HG02588 (cell line): Measurements from ENCODE around the gene MYO6.

Experiments
- ATAC-seq: cut with Tn5 transposase; IDR thresholded peaks from one replicate; pipeline ENCODE4 v1.9.1; 2021; ENCODE audit warnings: mild to moderate bottlenecking, moderate library complexity; ENCODE audit not compliant: unreplicated experiment

Gene MYO6

DNA sequence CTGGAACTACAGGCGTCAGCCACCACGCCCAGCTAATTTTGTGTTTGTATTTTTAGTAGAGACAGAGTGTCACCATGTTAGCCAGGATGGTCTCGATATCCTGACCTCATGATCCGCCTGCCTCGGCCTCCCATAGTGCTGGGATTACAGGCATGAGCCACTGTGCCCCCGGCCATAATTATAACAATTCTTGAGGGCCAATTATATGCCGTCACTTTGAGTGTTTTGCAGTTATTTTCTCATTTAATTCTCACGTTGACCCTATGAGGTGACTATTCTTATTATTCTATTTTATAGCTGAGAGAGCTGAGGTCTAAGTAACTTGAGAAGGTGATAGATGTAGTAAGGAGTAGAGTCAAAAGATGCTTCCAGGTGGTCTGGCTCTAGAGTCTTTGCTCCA is 13.0 kb downstream of the MYO6 start:
- ATAC-seq, result no peak

DNA sequence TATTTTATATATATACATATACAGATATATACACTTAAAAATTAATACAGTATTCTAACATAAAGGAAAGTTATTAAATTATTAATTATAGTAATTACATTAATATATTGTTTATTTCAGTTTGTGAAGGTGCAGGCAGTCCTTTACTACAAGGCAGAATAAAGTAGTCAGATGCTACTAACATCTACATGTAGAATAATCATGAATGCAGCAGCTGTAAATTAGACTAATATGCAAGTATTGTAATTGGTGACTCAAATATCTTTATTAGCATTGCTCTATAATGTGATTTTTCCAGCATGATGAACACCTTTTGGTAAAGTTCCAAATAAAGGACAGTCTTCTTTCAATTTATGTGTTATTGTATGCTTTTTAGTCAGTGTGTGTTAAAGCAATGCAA is 17.3 kb downstream of the MYO6 start:
- no peak for ATAC-seq

DNA sequence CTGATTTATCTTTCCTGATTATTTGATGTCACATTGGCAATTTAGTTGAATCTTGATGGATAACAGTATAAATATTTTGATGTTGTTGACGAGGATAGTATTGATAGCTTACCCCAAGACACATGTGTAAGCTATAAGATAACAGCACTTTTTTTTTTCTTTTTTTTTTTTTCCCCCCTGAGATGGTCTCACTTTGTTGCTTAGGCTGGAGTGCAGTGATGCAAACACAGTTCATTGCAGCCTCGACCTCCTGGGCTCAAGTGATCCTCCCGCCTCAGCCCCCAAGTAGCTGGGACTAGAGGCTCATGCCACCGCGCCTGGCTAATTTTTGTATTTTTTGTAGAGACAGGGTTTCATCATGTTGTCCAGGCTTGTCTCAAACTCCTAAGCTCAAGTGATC is 21.8 kb downstream of the MYO6 start:
- no peak for ATAC-seq

DNA sequence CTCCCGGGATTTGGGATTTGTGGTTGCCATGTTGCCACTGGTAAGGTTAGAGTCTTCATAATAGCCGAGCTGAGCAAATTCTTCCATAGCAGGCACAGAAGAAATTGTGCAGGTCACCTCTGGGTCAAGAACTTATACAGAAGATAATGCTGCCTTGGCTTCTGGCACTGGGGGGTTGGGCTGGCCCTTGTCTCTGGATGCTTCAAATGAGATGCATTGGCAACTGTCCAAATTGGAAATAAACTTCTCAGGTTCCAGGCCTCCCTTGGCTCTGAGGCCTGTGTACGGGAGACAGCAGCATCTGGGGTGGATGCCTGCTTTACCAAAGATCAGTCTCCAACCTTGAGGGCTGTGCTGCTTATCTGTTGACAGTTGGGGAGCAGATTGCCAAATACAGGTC is 26.2 kb downstream of the MYO6 start:
- ATAC-seq, result no peak

DNA sequence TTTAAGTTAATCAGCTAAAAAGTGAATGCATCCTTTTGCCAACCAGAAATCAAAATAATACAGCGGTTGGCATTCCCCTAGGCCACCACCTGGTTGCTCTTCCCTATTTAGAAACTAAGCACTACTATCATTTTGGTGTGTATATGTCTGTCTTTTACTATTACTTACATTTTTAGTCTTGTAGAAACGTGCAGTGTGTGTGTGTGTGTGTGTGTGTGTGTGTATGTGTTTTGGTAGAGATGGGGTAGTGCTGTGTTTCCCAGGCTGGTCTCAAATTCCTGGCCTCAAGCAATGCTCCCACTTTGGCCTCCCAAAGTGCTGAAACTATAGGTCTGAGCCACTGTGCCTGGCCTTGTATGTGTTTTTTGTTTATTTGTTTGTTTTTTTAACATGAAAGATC is 27.4 kb downstream of the MYO6 start:
- ATAC-seq, result no peak

DNA sequence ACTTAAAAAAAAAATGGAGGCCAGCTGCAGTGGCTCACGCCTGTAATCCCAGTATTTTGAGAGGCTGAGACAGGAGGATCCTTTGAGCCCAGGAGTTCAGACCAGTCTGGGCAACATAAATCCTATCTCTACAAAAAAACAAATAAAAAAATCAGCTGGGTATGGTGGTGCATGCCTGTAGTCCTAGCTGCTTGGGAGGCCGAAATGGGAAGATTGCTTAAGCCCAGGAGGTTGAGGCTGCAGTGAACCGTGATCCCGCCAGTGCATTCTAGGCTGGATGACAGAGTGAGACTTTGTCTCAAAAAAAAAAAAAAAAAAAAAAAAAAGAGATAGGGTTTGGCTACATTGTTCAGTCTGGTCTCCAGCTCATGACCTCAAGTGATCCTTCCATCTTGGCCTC is 29.7 kb downstream of the MYO6 start:
- ATAC-seq, result no peak

DNA sequence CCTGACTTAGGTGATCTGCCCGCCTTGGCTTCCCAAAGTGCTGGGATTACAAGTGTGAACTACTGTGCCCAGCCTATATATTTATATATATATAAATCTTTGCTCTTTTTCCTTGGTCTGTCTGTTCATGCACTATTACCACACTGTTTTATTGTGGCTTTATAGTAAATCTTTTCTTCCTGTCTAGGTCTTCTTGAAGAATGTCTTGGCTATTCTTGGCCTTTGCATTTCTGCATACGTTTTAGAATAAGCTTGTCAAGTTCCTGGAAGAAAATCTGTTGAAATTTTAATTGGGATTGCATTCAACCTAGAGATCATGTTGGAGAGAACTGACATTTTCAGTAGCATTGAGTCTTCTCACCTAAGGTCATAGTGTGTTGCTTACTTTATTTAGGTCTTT is 37.1 kb downstream of the MYO6 start:
- ATAC-seq, result no peak

DNA sequence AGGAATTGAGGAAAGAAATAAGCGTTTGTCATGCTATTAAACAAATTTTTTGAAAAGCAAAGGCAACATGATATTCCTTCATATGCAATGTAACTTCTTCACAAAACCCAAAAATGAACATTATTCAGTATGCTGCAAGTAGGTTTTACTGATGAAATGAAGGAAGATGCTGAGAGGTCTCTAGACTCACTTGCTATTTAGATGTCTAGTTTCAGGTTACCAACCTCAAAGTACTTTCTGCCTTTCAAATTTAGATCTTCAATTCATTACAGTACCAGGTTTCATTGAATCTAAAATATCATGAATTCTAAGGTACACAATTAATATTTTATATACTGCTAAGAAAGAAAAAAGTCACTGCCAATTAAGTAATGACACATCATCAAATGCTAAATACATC is 39.9 kb downstream of the MYO6 start:
- ATAC-seq, result no peak

DNA sequence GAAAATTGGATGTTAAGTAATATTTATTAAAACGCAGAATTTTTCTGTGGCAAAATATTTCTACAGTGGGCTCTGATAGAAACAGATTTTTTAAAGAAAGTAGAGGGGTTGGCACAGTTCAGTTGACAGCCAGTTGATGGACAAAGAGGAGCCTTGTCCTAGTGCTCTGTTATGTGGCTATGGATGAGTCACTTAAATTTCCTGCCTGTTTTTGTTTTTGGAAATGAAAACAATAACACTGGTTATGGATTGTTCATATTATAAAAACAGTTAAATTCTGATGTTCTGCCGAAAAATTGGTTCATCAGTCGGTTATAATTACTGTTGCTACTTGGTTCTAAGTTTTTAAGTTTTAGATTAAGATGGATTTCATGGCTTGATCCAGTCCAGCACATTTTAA is 42.8 kb downstream of the MYO6 start:
- ATAC-seq, result no peak

DNA sequence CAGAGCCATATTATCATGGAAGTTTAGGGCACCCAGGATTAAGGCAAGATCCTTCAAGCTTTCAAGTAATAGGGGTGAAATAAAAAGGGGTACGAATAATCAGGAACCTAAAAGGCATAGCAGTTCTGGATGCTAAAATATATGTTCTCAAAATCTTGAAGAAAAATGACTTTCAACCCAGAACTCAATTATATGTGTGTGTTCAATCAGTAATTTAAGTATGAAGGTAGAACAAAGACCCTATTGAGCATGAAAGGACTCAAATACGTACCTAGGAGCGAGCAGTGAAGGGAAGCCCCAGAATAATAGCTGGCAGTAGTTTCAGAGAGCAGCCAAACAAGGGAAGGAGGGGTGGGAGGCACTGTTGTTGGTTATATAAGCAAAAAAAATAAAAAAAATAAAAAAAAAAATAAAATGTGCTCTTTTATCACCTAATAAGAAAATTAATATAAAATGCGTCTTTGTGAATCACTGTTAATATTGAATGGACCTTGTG is 45.4 kb downstream of the MYO6 start:
- no peak for ATAC-seq

DNA sequence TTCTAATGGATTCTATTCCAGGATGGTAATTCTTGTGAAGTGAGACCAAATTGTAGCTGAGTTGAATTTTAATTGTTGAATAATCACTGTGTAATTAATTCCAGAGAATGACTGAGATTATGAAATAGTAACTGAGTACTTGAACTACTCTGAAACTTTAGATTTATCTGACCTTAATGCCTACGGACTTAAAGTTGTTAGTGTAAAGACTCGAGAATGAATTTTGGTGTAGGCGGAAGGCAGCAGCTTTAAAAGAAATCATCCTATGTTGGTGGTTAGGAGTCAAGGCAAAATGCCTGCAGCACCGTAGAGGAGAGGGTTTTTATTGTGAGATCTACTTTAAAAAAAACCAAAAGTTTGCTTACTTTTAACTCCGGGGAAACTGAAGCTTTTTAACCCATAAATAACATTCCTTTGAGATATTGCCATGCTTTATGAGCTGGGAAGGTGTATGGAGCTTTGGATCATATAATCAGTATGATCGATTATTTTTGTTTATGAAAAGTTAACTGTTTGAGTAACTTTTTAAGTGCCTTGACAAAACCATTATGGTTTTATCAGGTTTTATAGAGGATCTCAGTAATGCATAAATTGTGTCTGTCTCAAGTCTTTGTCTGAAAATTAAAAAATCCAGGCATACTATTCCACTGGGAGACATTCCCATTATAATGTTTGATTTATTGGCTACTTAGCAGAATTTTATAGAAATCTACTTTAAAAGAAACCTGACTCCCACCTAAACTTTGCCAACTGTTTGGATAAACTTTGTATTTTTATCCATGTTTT is 46.1 kb downstream of the MYO6 start:
- no peak for ATAC-seq

DNA sequence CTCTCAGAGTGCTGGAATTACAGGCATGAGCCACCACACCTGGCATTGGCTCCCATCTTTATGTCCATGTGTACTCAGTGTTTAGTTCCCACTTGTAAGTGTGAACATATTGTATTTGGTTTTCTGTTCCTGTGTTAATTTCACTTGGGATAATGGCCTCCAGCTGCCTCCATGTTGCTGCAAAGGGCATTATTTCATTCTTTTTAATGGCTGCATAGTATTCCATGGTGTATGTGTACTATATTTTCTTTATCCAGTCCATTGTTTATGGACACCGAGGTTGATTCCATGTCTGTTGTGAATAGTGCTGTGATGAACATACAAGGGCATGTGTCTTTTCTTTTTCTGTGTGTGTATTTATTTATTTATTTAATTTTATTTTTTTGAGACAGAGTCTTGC is 47.7 kb downstream of the MYO6 start:
- no peak for ATAC-seq

DNA sequence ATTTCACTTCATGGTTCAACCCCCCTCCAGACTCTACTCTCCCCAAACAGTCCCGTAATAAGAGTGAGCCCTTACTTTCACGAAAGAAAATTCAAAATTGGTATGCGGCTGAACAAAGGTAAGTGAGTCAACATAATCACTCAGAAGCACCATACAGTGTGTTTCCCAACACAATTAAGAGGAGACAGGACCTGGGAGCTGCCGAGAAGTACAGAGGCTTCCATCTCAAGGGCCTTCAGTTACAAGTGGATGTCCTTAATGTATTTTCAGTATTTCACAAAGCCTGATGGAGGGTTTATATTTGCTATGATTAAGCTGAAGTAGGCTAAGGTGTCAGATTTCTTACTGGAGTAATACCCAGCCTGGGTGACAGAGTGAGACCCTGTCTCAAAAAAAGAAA is 51.1 kb downstream of the MYO6 start:
- ATAC-seq, result no peak

DNA sequence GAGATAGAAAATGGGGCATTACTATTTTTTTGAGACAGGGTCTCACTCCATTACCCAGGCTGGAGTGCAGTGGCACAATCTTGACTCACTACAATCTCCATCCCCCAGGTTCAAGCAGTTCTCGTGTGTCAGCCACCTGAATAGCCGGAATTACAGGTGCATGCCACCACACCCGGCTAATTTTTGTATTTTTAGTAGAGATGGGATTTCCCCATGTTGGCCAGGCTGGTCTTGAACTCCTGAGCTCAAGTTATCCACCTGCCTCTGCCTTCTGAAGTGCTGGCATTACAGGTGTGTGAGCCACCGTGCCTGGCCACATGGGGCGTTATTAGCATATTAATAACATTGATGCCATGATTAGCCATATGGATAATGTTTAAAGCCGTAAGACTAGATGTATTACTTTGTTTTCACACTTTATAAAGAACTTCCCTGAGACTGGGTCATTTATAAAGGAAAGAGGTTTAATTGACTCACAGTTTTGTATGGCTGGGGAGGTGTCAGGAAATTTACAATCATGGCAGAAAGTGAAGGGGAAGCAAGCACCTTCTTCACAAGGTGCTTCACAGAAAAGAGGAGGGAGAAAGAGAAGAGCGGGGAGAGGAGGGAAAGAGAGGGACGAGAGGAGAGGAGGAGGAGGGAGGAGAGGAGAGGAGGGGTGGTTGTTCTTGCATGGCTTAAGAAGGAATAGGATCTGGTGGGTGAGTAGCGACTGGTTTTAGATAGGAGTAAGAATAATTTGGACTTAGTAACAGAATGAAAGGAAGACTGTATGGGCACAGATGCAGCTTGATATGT is 51.9 kb downstream of the MYO6 start:
- no peak for ATAC-seq

DNA sequence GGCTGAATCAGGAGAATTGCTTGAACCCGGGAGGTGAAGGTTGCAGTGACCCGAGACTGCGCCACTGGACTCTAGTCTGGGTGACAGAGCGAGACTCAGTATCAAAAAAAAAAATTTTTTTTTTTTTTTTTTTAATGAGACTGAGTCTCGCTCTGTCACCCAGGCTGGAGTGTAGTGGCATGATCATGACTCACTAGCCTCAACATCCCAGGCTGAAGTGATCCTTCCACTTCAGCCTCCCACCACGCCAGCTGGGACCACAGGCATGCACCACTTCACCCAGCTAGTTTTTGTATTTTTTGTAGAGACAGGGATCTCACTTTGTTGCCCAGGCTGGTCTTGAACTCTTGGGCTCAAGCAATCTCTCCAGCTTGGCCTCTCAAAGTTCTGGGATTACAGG is 53.3 kb downstream of the MYO6 start:
- no peak for ATAC-seq

DNA sequence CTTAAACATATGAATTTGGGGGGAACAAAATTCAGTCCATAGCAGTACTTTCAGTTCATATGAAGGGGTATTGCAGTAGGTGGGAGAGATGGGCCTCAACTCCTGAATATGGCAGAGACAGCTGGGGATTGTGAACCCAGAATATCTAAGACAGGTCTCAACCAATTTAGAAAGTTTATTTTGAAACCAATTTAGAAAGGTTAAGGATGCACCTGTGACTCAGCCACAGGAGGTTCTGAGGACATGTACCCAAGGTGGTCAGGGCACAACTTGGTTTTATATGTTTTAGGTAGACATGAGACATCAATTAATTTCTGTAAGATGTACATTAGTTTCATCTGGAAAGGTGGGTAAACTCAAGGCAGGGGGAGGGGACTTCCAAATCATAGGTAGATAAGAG is 59.5 kb downstream of the MYO6 start:
- ATAC-seq, result no peak

DNA sequence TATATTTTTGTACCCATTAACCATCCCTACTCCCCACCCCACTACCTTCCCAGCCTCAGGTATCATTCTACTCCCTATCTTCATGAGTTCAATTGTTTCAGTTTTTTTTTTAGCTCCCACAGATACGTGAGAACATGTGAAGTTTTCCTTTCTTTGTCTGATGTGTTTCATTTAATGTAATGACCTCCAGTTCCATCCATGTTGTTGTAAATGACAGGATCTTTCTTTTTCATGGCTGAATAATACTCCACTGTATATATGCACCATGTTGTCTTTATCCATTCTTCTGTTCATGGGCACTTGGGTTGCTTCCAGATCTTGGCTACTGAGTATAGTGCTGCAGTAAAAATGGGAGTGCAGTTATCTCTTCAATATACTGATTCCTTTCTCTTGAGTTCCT is 63.5 kb downstream of the MYO6 start:
- no peak for ATAC-seq

DNA sequence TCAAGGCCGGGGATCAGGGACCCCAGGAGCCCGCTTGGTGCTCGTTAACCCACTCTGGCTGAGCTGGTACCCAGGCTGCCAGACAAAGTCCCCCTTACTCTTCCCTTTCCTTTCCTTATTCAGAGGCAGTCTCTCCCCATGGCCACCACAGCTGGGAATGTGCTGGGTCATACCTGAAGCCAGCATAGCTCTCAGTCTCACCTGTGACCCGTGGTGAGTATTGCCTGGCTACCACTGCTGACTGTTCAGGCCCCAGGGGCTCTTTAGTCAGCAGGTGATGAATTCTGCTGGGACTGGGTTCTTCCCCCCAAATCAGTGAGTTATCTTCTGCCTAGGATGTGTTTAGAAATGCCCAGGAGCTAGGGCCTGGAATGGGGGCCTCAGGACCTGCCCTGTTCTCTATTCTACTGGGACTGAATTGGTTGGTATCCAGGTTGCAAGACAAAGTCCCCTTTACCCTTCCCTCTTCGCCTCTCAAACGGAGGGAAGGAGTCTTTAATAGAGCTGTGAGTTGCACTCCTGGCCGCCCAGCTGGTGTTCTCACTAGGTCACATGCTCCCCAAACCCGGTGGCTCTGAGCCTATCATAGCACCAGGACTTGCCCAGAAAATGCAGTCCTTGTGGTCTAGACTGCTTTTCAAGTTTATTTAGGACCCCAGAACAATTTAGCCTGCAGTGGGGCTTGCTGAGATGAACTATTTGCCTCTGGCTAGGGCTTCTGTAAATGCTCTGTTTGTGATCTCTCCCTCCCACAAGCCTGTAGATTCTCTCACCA is 64.6 kb downstream of the MYO6 start:
- no peak for ATAC-seq

DNA sequence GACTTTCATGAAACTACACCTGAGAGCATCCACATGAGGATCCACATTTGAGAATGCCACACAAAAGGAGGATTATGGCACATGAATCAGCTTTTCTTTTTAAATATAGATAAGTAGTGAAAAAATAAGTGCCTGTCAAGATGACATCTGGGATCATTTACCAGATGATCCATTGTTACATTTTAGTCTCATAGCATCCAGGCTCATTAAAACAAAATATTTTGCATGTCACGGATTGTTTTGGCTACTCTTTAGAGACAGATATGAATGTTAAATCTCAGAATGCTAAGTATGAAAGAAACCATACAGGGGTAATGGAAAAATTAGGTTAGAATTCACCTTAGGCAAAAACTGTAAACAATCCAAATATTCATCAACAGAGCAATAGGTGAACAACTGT is 66.7 kb downstream of the MYO6 start:
- no peak for ATAC-seq

DNA sequence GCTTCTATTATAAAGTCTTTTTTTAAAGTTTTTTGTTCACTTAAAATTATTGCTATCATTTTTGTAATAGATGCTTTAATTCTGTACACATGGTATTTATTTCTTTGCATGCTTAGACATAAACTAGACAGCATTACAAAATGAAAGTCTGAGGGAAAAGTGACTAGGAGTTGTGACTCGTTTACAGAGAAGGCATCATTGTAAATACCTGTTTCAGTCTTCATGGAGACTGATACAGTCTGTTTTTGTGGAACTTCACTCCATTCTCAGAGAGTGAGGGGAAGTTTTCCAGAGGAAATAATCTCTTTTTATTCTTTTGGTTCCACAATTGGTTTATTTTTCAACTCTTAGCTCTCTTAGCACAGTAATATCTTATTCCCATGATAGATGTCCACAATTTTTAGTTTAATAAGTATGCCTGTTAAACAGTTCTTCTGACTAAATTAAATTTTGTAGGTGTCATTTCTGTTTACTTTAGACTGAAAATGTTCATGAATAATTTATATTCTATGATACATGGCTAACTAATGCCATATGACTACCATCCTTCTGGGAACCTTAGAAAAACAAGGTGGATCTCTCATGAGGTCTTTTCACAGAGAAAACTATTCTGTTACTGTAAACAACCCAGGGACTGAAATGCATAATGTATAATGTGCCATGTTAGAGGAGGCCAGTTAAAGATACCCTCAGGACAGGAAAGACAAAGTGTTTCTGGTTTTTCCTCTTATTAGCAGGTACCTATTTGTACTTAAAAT is 69.2 kb downstream of the MYO6 start:
- no peak for ATAC-seq
